ENCODE measurements around the gene OXTR.

OXTR gene

DNA sequence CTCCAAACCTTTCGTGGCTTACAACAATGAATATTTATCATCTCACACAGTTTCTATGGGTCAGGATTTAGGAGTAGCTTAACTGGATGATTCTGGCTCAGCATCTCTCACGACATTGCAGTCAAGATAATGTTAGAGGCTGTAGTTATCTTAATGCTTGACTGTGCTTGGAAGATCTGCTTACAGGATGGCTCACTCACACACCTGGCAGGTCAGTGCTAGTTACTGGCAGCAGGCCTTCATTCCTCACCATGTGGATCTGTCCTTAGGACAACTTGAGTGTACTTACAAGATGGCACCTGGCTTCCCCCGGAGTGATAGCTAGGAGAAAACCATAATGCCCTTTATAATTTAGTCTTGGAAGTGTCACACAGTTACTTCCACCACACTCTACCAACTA is 32.8 kb upstream of the OXTR start:
- TF ChIP-seq, protein P1, sequence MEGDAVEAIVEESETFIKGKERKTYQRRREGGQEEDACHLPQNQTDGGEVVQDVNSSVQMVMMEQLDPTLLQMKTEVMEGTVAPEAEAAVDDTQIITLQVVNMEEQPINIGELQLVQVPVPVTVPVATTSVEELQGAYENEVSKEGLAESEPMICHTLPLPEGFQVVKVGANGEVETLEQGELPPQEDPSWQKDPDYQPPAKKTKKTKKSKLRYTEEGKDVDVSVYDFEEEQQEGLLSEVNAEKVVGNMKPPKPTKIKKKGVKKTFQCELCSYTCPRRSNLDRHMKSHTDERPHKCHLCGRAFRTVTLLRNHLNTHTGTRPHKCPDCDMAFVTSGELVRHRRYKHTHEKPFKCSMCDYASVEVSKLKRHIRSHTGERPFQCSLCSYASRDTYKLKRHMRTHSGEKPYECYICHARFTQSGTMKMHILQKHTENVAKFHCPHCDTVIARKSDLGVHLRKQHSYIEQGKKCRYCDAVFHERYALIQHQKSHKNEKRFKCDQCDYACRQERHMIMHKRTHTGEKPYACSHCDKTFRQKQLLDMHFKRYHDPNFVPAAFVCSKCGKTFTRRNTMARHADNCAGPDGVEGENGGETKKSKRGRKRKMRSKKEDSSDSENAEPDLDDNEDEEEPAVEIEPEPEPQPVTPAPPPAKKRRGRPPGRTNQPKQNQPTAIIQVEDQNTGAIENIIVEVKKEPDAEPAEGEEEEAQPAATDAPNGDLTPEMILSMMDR (IDR thresholded peaks at IDR 0.05; ENCODE audit: control extremely low read depth, extremely low read depth, low read depth, missing control alignments), result no peak
- ChIA-PET POLR2A (no interaction called here), CTCF (no interaction called here)
- DNase-seq (ENCODE audit: extremely low spot score), result no peak

DNA sequence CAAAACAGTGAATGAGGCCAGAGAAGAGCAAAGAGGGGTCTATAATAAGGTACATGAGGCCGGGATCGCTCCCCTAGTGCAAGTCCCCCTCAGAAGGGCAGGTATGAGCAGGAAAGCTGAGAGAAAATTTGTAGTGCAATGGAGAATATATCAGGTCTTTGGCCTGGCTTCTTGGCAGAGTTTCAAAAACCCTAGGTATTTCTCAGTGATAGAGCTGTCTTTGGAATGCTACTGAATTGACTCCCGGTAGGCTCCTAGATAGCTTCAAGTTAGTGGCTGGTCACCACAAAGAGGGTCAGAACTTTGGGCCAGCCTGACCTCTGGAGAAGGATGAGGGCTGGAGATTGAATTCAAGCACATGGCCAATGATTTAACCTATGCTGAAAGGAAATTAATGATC is 30.6 kb upstream of the OXTR start:
- CTCF ChIA-PET, result interaction anchor here (2.7 kb wide), 1 partner anchor 31 kb away, joined by 9 read pairs; the partner anchor contains the start of gene OXTR
- DNase-seq (ENCODE audit: extremely low spot score), result no peak
- TF ChIP-seq, protein P1 (IDR thresholded peaks at IDR 0.05; ENCODE audit: control extremely low read depth, extremely low read depth, low read depth, missing control alignments), result no peak
- POLR2A ChIA-PET, result no interaction called here

DNA sequence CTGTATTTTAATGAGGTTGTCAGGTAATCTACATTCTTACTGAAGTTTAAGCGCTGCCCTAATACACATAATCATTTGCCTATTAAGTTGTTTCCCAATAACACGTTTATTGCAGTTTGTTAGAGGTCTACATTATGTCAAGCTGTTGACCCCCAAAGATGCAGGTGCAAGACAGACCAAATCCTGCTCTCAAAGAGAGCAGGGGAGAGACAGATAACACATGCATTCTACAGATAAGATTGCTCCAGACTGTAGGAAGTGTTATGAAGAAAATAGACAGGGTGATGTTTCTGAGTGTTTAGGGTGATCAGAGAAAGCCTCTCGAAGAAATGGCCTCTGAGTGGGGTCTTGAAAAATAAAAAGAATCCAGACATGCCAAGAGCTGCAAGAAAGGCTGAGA is 24.8 kb upstream of the OXTR start:
- DNase-seq (ENCODE audit: extremely low spot score), result no peak
- ChIA-PET CTCF (interaction anchor here (1.4 to 1.5 kb wide), 2 partner anchors 18 to 25 kb away, joined by 4 to 5 read pairs; partner anchors contain the start of gene OXTR), POLR2A (no interaction called here)
- TF ChIP-seq, protein P1 (IDR thresholded peaks at IDR 0.05; ENCODE audit: control extremely low read depth, extremely low read depth, low read depth, missing control alignments), result no peak

DNA sequence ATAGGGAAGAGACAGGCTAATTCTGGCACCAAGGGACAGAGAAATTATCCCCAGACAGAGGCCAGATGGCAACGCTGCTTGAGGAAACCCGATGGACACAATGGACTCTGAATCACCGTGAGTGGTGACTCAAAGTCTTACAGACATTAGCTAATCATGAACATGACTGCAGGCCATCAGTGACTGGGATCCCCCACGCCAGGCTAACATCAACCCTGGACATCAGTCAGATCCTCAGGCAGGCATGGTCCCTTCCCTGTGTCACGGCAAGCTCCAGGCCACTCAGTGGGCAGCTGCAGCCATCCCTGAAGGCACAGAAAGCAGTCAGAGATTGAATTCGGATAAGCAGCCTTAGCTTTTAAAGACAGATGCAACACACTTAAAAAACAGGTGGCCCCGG is 23.8 kb upstream of the OXTR start:
- POLR2A ChIA-PET, result no interaction called here
- no peak for DNase-seq (ENCODE audit: extremely low spot score)
- CTCF ChIA-PET, result interaction anchor here (4.6 kb wide), 1 partner anchor 24 kb away, joined by 18 read pairs; the partner anchor contains the start of gene OXTR
- TF ChIP-seq, protein P1 (IDR thresholded peaks at IDR 0.05; ENCODE audit: control extremely low read depth, extremely low read depth, low read depth, missing control alignments), result no peak

DNA sequence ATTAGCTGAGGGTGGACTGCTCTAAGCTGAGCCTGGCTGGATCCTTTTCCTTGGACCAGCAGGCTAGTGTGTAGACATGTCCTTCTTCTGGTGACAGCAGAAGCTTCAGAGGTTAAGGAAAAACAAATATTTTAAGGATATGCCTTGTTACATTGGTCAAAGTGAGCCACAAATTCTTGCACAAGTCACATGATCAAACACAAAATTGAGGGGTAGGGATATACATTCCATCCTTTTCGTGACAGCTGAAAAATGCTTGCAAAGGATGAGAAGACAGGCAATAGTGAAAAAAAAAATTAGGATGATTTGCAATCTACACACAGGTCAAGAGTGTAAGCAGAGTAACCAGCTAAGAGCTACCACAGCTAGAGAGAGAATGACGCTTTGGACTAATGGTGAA is 21.1 kb upstream of the OXTR start:
- CTCF ChIA-PET, result interaction anchor here (0.6 to 4.6 kb wide), 2 partner anchors 9 to 21 kb away, joined by 3 to 18 read pairs; partner anchors contain the start of gene OXTR
- no peak for DNase-seq (ENCODE audit: extremely low spot score)
- POLR2A ChIA-PET, result no interaction called here
- TF ChIP-seq, protein P1 (IDR thresholded peaks at IDR 0.05; ENCODE audit: control extremely low read depth, extremely low read depth, low read depth, missing control alignments), result no peak

DNA sequence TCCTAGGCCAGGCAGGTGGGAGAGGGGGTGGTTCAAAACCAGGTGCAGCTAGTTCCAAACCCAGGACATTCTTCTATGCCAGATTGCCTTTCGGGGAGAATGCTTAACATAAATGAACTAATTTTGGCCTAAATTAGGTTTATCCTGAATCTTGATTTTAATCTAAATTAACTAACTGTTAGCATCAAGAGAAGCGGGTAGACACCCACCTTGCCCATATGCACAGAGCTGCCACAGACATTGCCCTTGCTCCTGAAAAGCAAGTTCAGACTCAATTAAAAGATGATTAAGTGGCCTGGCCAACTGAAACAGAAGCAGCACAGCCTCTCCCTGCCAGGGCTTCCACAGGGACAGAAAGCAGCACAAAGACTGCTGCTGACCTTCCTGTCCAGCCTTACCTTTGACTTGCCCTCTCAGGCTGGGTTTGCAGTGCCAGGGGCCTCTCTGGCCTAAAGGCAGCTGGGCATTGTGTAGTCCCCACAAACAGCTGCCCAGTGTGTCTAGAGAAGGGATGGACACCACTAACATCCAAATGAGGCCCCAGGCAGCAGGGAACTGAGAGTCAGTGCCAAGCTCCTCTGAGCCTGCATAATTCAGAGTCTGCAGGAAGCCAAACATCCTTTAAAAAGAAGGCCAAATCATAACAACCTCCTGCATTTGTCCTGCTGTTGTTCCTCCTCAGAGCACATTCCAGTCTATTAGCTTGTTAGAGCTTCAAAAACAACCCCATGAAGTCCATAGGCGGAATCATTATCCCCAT is 15.4 kb upstream of the OXTR start:
- ChIA-PET POLR2A (no interaction called here), CTCF (interaction anchor here (1.0 to 1.7 kb wide), 3 partner anchors 11 to 16 kb away, joined by 4 to 10 read pairs (median 7); partner anchors contain the start of gene OXTR)
- no peak for DNase-seq (ENCODE audit: extremely low spot score)
- TF ChIP-seq, protein P1 (IDR thresholded peaks at IDR 0.05; ENCODE audit: control extremely low read depth, extremely low read depth, low read depth, missing control alignments), result no peak
